Spinal cord (tissue), 10 donors: Measurements from ENCODE around the gene ARRDC4. TPM values are rescaled to one million over a fixed set of nuclear protein-coding genes. Genes with fewer than 3 reads are reported as not detected.

Experiments used
- DNase-seq, 6 donors: peaks; one replicate each; pipeline versions ENCODE4 v3.0.0 to v3.0.0-alpha.2; 2013 to 2015; ENCODE audit warnings: low spot score in 6 of 6, low read depth in 4 of 6
- H3K27ac ChIP-seq: one replicate; pipeline ENCODE4 v1.5.1; 2013; ENCODE audit warnings: low read depth, low read length, control low read depth
- H3K27me3 ChIP-seq: one replicate; pipeline ENCODE4 v1.6.1; 2013; ENCODE audit warnings: low read length; ENCODE audit not compliant: control insufficient read depth, insufficient read depth
- H3K36me3 ChIP-seq: one replicate; pipeline ENCODE4 v1.6.1; 2013; ENCODE audit warnings: low read length; ENCODE audit not compliant: control insufficient read depth, insufficient read depth
- H3K4me1 ChIP-seq: one replicate; pipeline ENCODE4 v1.6.1; 2013; ENCODE audit warnings: low read length; ENCODE audit not compliant: control insufficient read depth, insufficient read depth
- H3K4me3 ChIP-seq: one replicate; pipeline ENCODE4 v1.5.1; 2013; ENCODE audit warnings: low read depth, low read length, control low read depth
- H3K9me3 ChIP-seq: one replicate; pipeline ENCODE4 v1.6.1; 2013; ENCODE audit warnings: low read length; ENCODE audit not compliant: control insufficient read depth, insufficient read depth
- WGBS: methylation state at CpG from one replicate; pipeline ENCODE4 v1.1.5; 2013; ENCODE audit warnings: missing lambda C conversion rate; ENCODE audit not compliant: insufficient coverage; 5-methylcytosine and 5-hydroxymethylcytosine counted together
- polyA plus RNA-seq, 2 donors: library from polyadenylated mRNA; unstranded; fragments of 120-200 nt; gene quantifications; one replicate each; pipeline ENCODE4 v1.2.1, GENCODE V29; 2013; ENCODE audit not compliant: insufficient read length in 2 of 2
- total RNA-seq, 2 donors: library from RNA; depleted of rRNA in 1 of 2; stranded (reverse); fragments of 120-200 nt in 1 of 2; fragments of >200 nt in 1 of 2; gene quantifications; one replicate each; pipeline versions ENCODE4 v1.2.3 to v1.2.4, GENCODE V29; 2013 to 2014
- donor health status: healthy.

ARRDC4 gene
- total and polyA plus RNA-seq, 4 donors, result 21.4 to 34.1 (median 27.4) TPM

DNA sequence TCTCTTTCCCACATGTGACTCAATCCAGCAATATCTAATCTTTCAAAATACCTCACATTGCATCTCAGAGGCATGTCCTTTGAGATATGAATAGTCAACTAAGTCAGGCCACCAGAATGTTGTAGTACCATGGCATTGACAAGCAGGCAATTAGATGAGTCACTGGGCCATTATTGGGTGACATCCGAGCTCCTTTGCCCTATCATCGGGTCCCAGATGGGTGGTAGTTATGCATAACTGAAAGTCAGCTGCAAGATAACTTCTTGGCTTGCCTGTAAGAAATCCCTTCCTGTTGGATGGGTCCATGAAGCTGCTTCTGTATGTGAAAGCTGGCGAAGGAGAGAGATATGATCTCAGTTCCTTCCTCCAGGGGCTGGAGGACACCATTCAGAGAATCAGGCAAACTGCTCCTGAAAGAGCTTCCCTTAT is 32.8 kb downstream of the ARRDC4 start:
- no peaks in the 10 kb centered on the region for H3K27me3 ChIP-seq
- H3K9me3 ChIP-seq, result no peaks in the 10 kb centered on the region
- no peaks in the 10 kb centered on the region for H3K36me3 ChIP-seq
- H3K4me1 ChIP-seq, result no peaks in the 10 kb centered on the region
- no peak overlapping the region for H3K27ac ChIP-seq
- no peak for DNase-seq
- H3K4me3 ChIP-seq, result no peak overlapping the region
- 89% methylated on average over 3 of the region's 3 CpGs for WGBS

DNA sequence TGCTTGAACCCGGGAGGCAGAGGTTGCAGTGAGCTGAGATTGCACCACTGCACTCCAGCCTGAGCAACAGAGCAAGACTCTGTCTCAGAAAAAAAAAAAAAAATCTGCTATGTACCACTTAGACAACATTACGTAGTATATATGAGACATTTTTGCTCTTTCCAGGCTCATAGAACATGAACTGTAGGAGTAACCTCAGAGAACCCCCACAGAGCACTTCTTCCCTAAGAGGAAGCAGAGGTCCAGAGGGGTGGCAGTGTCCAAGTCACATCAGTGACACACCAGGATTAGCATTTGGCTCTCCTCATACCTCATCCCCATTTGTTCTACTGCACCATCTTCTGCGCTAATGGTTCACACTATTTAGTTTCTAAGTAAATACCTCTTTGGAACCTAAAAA is 33.7 kb downstream of the ARRDC4 start:
- H3K36me3 ChIP-seq, result no peaks in the 10 kb centered on the region
- no peak overlapping the region for H3K4me3 ChIP-seq
- H3K4me1 ChIP-seq, result no peaks in the 10 kb centered on the region
- no peaks in the 10 kb centered on the region for H3K27me3 ChIP-seq
- no peak for DNase-seq
- WGBS, result 100% methylated on average over 1 of the region's 3 CpGs
- H3K9me3 ChIP-seq, result no peaks in the 10 kb centered on the region
- H3K27ac ChIP-seq, result no peak overlapping the region

- no peaks in the 10 kb centered on the region for H3K27me3 ChIP-seq
- WGBS, result 94% methylated on average over 2 of the region's 3 CpGs
- DNase-seq, result no peak
- H3K36me3 ChIP-seq, result no peaks in the 10 kb centered on the region
- no peaks in the 10 kb centered on the region for H3K9me3 ChIP-seq
- no peak overlapping the region for H3K4me3 ChIP-seq
- H3K4me1 ChIP-seq, result no peaks in the 10 kb centered on the region
- no peak overlapping the region for H3K27ac ChIP-seq
Observed at GRCh38 chr15:97995192-97995591, 34.7 kb downstream of the ARRDC4 start.

DNA sequence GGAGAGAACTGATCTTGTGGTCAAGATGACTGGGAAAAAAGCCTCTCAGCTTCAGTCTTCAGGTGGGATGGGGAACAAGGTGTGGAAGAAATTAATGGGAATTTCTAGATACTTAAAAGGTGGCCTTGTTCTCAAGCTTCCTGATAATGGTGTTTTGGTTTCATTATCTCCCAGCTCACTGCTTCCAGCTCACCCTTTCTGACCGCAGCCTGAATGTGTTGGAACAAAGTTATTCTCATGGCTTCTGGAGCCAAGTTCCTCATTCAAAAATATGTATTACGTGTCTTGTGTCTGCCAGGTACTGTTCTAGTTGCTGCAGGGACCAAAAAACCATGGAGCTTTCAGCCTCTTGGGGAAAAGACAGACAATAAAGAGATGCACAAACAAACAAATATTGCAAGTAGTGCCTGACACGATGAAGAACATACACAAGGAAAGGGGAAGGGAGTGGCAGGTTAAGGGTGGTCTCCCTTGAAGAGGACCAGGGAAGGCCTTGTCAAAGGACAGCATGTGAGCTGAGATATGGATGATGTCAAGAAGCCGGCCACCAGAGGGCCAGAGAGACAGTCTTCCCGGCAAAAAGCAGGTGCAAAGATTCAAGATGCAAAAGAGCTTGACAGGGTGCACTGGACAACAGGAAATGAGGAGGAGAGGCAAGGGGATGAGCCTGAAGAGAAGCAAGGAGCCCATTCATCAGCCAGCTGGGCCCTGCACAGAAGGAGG is 35.5 kb downstream of the ARRDC4 start:
- no peak overlapping the region for H3K27ac ChIP-seq
- H3K36me3 ChIP-seq, result no peaks in the 10 kb centered on the region
- WGBS, result 56% methylated on average over 4 of the region's 5 CpGs
- no peaks in the 10 kb centered on the region for H3K9me3 ChIP-seq
- no peak overlapping the region for H3K4me3 ChIP-seq
- H3K4me1 ChIP-seq, result no peaks in the 10 kb centered on the region
- no peaks in the 10 kb centered on the region for H3K27me3 ChIP-seq
- DNase-seq, result no peak

DNA sequence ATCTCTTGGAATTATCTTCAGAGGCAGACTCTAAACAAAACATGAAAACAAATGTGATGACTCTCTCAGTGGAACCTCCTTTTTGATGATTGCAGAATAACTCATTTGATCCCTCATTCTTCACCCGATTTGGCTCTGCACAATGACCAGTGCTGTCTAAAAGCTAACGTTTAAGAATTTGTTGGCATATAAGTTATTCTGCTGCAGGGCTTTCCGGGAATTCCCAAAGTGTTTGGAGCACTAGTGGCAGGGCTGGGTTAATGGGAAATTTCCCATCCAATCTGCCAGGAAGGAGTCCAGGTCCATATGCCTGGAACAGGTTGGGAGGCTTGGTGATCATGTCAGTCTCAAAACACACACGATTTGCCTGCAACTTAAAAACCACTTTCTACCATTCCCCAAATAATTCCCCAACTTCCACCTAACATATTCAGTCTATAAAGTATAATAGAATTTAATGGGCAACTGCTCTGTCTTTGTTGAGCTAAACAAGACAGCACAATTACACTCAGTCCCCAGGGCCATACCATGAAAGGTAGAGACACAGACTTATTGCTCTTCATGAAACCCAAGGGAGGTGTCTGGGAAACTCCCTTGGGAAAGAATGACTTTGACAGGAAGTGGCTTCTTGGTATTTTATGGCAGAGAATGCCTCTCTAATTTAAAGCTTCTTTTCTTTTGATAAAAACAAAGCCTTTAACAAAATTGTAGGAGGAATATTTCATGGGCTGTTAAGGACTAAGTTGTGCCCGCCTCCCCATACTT is 38.0 kb downstream of the ARRDC4 start:
- H3K36me3 ChIP-seq, result no peaks in the 10 kb centered on the region
- WGBS, result no CpG with 5 or more reads among the region's 5 CpGs
- H3K4me1 ChIP-seq, result peaks cover 5% of the 10 kb centered on the region
- H3K9me3 ChIP-seq, result no peaks in the 10 kb centered on the region
- H3K27me3 ChIP-seq, result no peaks in the 10 kb centered on the region
- no peak overlapping the region for H3K4me3 ChIP-seq
- DNase-seq, result peak in 1 of 6 donors; percentile 15
- no peak overlapping the region for H3K27ac ChIP-seq

GRCh38 chr15:98000249-98001203 is 40.0 kb downstream of the ARRDC4 start:
- Histone ChIP-seq H3K27ac (no peak overlapping the region), H3K4me1 (peaks cover 5% of the 10 kb centered on the region)
- WGBS, result 89% methylated on average over 7 of the region's 11 CpGs

DNA sequence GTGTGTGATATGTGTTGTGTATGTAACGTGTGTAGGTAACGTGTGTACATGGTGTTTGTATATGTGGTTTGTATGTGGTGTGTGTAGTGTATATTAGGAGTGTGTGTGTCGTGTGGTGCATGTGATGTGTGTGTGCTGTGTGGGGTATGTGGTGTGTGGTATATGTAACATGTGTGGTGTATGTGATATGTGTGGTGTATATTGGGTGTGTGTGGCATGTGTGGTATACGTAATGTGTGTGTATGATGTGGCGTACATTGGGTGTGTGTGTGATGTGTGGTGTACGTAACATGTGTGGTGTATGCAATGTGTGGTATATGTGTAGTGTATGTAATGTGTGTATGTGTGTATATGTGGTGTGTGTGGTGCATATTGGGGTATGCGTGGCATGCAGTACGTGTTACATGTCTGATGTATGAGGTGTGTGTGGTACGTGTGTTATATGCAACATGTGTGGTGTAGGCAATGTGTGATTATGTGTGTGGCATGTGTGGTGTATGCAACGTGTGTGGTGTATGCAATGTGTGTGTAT is 41.2 kb downstream of the ARRDC4 start:
- Histone ChIP-seq H3K36me3 (no peaks in the 10 kb centered on the region), H3K27me3 (no peaks in the 10 kb centered on the region), H3K4me3 (no peak overlapping the region), H3K9me3 (no peaks in the 10 kb centered on the region), H3K4me1 (peaks cover 5% of the 10 kb centered on the region), H3K27ac (no peak overlapping the region)
- WGBS, result 95% methylated on average over 10 of the region's 10 CpGs
- DNase-seq, result no peak

More at GRCh38 chr15:98000249-98001203, 40.0 kb downstream of the ARRDC4 start:
- Histone ChIP-seq H3K36me3 (no peaks in the 10 kb centered on the region), H3K4me3 (no peak overlapping the region), H3K27me3 (no peaks in the 10 kb centered on the region), H3K9me3 (no peaks in the 10 kb centered on the region)
- DNase-seq, result no peak

DNA sequence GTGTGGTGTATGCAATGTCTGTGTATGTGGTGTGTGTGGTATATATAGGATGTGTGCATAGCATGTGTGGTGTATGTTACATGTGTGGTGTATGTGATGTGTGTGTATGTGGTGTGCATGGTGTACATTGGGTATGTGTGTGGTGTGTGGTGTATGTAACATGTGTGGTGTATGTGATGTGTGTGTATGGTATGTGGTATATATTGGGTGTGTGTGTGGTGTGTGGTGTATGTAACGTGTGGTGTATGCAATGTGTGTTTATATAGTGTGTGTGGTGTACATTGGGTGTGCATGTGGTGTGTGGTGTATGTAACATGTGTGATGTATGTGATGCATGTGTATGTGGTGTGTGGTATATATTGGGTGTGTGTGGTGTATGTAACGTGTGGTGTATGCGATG is 41.9 kb downstream of the ARRDC4 start:
- DNase-seq, result no peak
- H3K27ac ChIP-seq, result no peak overlapping the region
- no peaks in the 10 kb centered on the region for H3K27me3 ChIP-seq
- no peaks in the 10 kb centered on the region for H3K36me3 ChIP-seq
- H3K9me3 ChIP-seq, result no peaks in the 10 kb centered on the region
- WGBS, result 98% methylated on average over 3 of the region's 3 CpGs
- H3K4me3 ChIP-seq, result no peak overlapping the region
- peaks cover 5% of the 10 kb centered on the region for H3K4me1 ChIP-seq

- H3K9me3 ChIP-seq, result no peaks in the 10 kb centered on the region
- no peak overlapping the region for H3K4me3 ChIP-seq
- peak in 1 of 6 donors; percentile 19 for DNase-seq
- H3K36me3 ChIP-seq, result no peaks in the 10 kb centered on the region
- H3K27me3 ChIP-seq, result no peaks in the 10 kb centered on the region
- WGBS, result 71% methylated on average over 4 of the region's 4 CpGs
- no peak overlapping the region for H3K27ac ChIP-seq
- peaks cover 5% of the 10 kb centered on the region for H3K4me1 ChIP-seq
Observed at GRCh38 chr15:98002866-98003265, 42.4 kb downstream of the ARRDC4 start.
